ENCODE data around the gene KIF16B.

KIF16B gene

GRCh38 chr20:16410626-16411025, 162.6 kb downstream of the KIF16B start:
- TF ChIP-seq GATA2 (IDR thresholded peaks at IDR 0.05; ENCODE audit: low read depth, low read length) = no peak
- no peak for TF ChIP-seq GATA3 (IDR thresholded peaks at IDR 0.05; ENCODE audit: low read depth, low read length)

- no peak for TF ChIP-seq GATA3 (IDR thresholded peaks at IDR 0.05; ENCODE audit: low read depth, low read length)
- no peak for TF ChIP-seq GATA2 (IDR thresholded peaks at IDR 0.05; ENCODE audit: low read depth, low read length)
Measured at GRCh38 chr20:16408981-16409380, 164.3 kb downstream of the KIF16B start.

DNA sequence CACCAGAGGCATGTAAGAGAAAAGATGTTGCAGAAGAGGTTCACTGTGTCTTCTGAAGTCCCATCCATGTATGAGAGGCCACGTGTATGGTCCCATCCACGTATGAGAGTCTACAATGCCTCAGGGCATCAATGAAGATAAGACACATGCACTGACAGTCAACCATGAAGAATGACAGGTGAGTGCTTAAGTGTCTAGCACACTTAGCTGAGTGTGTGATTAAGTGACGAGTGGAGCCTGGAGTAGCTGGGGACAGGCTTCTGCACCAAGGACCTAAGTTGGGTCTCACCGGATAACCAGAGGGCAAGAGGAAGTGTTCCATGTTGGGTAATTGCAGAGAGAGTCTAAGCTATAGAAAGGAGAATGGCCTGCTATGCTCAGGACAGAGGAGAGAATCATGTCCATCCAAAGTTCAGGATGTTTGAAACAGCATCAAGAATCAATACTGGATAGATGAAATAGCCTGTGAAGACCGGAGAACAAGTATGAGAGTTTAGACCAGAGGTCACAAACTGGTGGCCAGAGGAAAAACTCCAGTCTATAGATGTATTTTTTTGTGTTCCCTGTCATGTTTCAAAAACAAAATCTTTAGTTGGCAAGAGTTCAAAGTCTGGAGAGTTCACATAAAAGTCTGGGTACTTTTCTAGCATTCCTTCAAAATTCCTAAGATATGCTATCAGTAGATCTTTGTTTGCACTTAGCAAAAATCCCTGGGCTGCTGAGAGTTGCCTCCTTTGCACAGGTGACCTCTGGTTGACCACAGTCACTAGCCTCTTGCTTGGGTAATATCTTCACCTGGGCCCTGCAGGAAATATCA, 165.8 kb downstream of the KIF16B start:
- TF ChIP-seq GATA3 (IDR thresholded peaks at IDR 0.05; ENCODE audit: low read depth, low read length) (no peak), GATA2 (IDR thresholded peaks at IDR 0.05; ENCODE audit: low read depth, low read length) (no peak)

DNA sequence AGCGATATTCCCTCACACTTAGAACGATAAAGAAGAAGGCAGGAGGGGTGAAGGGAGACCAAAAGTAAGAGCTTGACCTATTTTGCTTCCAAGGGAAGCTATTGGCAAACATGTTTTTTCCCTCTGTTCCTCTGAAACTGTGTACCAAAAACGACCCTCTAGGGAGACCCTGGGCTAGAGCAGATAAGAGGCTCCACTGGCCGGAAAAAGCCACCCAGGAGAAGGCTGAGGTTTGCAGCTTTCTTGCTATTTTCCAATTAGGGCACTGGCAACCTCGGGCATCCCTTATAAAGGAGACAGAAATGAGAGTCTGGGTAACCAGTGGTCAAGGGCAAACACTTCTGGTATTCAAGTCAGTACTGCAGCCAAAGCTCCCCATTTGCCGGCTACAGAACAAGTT, 168.0 kb downstream of the KIF16B start:
- TF ChIP-seq GATA3 (IDR thresholded peaks at IDR 0.05; ENCODE audit: low read depth, low read length) (no peak), GATA2 (IDR thresholded peaks at IDR 0.05; ENCODE audit: low read depth, low read length) (no peak)

DNA sequence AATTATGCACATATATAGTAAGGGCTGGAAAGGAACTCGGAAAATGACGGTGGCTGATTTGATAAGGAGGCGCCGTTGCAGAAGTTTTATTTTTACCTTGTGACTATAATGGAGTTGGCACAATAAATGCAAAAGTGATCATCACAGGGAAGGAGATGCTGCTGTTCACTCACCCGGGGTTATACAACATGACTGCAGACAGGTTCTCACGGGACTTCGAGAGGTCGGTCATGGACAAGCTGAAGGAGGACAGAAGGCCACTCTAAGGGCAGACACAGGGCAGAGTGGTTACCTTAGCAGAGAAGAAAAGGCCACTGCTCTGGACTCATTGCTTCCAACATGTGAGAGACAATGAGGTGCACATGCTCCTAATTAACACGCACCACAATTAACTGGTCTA, 168.6 kb downstream of the KIF16B start:
- TF ChIP-seq GATA2 (IDR thresholded peaks at IDR 0.05; ENCODE audit: low read depth, low read length) (no peak), GATA3 (IDR thresholded peaks at IDR 0.05; ENCODE audit: low read depth, low read length) (no peak)

- no peak for TF ChIP-seq GATA2 (IDR thresholded peaks at IDR 0.05; ENCODE audit: low read depth, low read length)
- TF ChIP-seq GATA3 (IDR thresholded peaks at IDR 0.05; ENCODE audit: low read depth, low read length) = no peak
Measured at GRCh38 chr20:16404171-16404570, 169.1 kb downstream of the KIF16B start.

GRCh38 chr20:16400234-16400633, 173.0 kb downstream of the KIF16B start:
- no peak for TF ChIP-seq GATA2 (IDR thresholded peaks at IDR 0.05; ENCODE audit: low read depth, low read length)

DNA sequence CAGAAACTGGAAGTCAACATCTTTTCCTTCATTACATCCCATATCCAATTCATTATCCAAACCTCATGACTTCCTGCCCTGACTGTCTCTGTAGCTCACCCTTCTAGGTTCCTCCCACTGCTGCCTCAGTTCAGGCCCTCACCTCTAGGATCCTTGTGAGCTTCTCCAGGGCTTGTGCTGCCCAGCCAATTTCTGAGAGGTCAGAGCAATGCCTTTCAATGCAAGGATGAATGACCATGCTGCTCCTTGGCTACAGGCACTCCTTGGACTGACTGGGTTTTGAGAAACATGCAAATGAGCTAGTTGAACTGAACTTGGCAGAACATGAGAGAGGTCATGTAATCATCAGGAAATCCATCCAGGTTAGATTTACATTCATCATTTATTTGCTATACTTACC, 173.4 kb downstream of the KIF16B start:
- no peak for TF ChIP-seq GATA3 (IDR thresholded peaks at IDR 0.05; ENCODE audit: low read depth, low read length)
- no peak for TF ChIP-seq GATA2 (IDR thresholded peaks at IDR 0.05; ENCODE audit: low read depth, low read length)

- TF ChIP-seq GATA3 (IDR thresholded peaks at IDR 0.05; ENCODE audit: low read depth, low read length) = no peak
- TF ChIP-seq GATA2 (IDR thresholded peaks at IDR 0.05; ENCODE audit: low read depth, low read length) = no peak
Measured at GRCh38 chr20:16397086-16397485, 176.2 kb downstream of the KIF16B start.

DNA sequence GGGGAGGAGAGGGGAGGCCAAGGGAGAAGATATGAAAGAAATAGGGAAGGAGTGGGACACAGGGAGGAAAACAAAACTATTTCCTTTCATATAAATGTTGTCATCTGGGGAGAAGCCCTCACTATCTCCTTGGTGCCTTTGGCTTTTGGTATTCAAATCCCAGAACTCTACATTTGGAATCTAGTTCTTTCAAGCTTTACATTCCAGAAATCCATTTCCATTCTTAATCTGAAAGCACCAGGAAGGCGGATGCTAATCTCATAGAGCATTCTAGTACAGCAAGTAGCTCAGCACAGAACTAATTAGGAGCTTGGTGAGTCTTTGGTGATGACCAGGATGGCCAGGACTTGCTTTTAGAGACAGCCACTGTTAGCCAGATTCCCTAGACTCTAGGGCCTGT, 177.9 kb downstream of the KIF16B start:
- TF ChIP-seq GATA3 (IDR thresholded peaks at IDR 0.05; ENCODE audit: low read depth, low read length) (no peak), GATA2 (IDR thresholded peaks at IDR 0.05; ENCODE audit: low read depth, low read length) (no peak)

GRCh38 chr20:16394784-16395183, 178.5 kb downstream of the KIF16B start:
- no peak for TF ChIP-seq GATA3 (IDR thresholded peaks at IDR 0.05; ENCODE audit: low read depth, low read length)
- TF ChIP-seq GATA2 (IDR thresholded peaks at IDR 0.05; ENCODE audit: low read depth, low read length) = no peak

GRCh38 chr20:16393836-16394235, 179.4 kb downstream of the KIF16B start:
- TF ChIP-seq GATA3 (IDR thresholded peaks at IDR 0.05; ENCODE audit: low read depth, low read length) (no peak), GATA2 (IDR thresholded peaks at IDR 0.05; ENCODE audit: low read depth, low read length) (no peak)

- no peak for TF ChIP-seq GATA2 (IDR thresholded peaks at IDR 0.05; ENCODE audit: low read depth, low read length)
- TF ChIP-seq GATA3 (IDR thresholded peaks at IDR 0.05; ENCODE audit: low read depth, low read length) = no peak
Measured at GRCh38 chr20:16393297-16393696, 180.0 kb downstream of the KIF16B start.

DNA sequence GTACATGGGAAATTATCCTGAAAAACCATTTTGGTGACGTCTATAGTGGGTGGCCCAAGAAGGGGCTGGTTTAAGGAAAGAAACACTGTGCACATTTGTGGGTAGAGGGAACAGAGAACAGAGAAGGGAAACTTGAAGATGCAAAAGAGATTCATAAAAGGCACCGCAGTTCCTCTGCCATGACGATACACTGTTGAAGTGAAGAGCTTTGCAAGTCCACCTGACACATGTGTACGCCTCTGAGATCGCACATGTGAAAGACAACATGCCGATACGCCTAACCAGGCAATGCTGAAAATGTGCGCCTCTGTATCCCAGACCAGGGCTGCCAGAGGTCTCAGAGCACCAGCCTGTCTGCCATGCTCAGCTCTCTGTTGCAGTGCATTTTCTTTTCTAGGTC, 180.9 kb downstream of the KIF16B start:
- TF ChIP-seq GATA3 (IDR thresholded peaks at IDR 0.05; ENCODE audit: low read depth, low read length) (no peak), GATA2 (IDR thresholded peaks at IDR 0.05; ENCODE audit: low read depth, low read length) (no peak)

DNA sequence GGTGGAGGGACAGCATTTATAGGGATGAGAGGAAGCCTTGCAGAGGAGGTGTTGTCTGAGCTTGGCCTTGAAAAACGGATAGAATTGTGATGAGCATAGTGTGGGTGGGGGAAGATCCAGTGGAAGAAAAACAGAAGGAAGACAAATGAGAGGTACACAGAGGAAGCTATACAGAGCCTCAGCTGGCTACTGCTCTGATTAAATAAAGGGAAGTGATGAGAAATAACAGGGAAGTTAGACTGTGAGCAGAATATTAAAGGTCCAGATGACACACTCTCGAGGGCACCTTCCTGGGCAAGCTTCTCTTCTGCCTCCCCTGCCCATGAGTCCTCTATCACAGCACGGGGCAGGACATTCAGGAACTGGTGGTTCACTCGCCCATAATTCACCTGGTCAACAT, 182.3 kb downstream of the KIF16B start:
- no peak for TF ChIP-seq GATA3 (IDR thresholded peaks at IDR 0.05; ENCODE audit: low read depth, low read length)
- no peak for TF ChIP-seq GATA2 (IDR thresholded peaks at IDR 0.05; ENCODE audit: low read depth, low read length)

GRCh38 chr20:16388731-16389130, 184.5 kb downstream of the KIF16B start:
- TF ChIP-seq GATA2 (IDR thresholded peaks at IDR 0.05; ENCODE audit: low read depth, low read length) (no peak), GATA3 (IDR thresholded peaks at IDR 0.05; ENCODE audit: low read depth, low read length) (no peak)
